ENCODE data around the gene FGF18. TPM values are rescaled to one million over a fixed set of nuclear protein-coding genes. Genes with fewer than 3 reads are reported as not detected.

FGF18 gene
- total RNA-seq, 1 donor from 2014 or later, result not detected

DNA sequence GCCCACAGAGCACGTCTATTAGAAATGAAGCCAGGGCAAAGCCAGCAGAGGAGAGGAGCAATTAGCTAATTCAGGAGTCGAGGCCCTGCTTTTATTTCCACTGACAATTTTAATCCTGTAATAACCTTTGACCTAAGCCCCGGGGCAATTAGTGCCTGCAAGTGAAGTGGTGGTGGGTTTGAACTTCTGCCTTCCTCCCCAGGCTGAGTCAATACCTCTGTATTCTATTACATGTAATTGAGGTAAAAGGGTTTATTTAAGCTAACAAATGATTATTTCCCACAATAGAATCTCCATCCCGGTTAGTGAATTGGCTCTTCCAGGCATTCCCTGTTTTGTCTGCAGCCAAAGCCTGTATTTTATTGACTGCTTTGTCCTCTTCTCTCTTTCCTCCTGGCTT, 49.9 kb downstream of the FGF18 start:
- ChIA-PET CTCF (no interaction called here), POLR2A (no interaction called here)
- no peak overlapping the region for H3K27ac Mint-ChIP-seq
- TF ChIP-seq, protein P1, sequence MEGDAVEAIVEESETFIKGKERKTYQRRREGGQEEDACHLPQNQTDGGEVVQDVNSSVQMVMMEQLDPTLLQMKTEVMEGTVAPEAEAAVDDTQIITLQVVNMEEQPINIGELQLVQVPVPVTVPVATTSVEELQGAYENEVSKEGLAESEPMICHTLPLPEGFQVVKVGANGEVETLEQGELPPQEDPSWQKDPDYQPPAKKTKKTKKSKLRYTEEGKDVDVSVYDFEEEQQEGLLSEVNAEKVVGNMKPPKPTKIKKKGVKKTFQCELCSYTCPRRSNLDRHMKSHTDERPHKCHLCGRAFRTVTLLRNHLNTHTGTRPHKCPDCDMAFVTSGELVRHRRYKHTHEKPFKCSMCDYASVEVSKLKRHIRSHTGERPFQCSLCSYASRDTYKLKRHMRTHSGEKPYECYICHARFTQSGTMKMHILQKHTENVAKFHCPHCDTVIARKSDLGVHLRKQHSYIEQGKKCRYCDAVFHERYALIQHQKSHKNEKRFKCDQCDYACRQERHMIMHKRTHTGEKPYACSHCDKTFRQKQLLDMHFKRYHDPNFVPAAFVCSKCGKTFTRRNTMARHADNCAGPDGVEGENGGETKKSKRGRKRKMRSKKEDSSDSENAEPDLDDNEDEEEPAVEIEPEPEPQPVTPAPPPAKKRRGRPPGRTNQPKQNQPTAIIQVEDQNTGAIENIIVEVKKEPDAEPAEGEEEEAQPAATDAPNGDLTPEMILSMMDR (IDR thresholded peaks at IDR 0.05), result no peak
- H3K27me3 Mint-ChIP-seq, result peaks cover 8% of the 10 kb centered on the region
- ATAC-seq (ENCODE audit: low read depth), result no peak
- no peak for DNase-seq
- intact Hi-C loops (cut with micrococcal nuclease), result no loop called here
- H3K4me1 Mint-ChIP-seq, result no peaks in the 10 kb centered on the region
- H3K36me3 Mint-ChIP-seq (ENCODE audit: low read depth), result no peaks in the 10 kb centered on the region
- H3K9me3 Mint-ChIP-seq, result no peaks in the 10 kb centered on the region
- H3K4me3 Mint-ChIP-seq, result no peak overlapping the region

DNA sequence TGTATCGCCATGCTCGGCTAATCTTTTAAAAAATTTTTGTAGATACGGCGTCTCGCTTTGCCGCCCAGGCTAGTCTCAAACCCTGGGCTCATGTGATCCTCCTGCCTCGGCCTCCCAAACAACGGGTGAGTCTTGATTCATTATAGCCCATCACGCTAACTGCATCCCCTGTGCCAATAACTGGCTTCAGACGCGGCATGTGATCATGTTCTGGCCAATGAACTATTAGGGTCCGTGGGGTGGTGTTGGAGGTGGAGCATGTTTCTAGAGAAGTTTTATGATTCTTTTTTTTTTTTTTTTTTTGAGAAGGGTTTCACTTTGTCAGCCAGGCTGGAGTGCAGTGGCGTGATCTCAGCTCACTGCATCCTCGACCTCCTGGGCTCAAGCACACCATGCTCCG, 51.0 kb downstream of the FGF18 start:
- intact Hi-C loops (cut with micrococcal nuclease), result no loop called here
- H3K27ac Mint-ChIP-seq, result no peak overlapping the region
- no peak for DNase-seq
- H3K4me3 Mint-ChIP-seq, result no peak overlapping the region
- H3K9me3 Mint-ChIP-seq, result no peaks in the 10 kb centered on the region
- ChIA-PET POLR2A (no interaction called here), CTCF (no interaction called here)
- no peak for ATAC-seq (ENCODE audit: low read depth)
- peaks cover 8% of the 10 kb centered on the region for H3K27me3 Mint-ChIP-seq
- TF ChIP-seq, protein P1 (IDR thresholded peaks at IDR 0.05), result no peak
- H3K36me3 Mint-ChIP-seq (ENCODE audit: low read depth), result no peaks in the 10 kb centered on the region
- no peaks in the 10 kb centered on the region for H3K4me1 Mint-ChIP-seq

DNA sequence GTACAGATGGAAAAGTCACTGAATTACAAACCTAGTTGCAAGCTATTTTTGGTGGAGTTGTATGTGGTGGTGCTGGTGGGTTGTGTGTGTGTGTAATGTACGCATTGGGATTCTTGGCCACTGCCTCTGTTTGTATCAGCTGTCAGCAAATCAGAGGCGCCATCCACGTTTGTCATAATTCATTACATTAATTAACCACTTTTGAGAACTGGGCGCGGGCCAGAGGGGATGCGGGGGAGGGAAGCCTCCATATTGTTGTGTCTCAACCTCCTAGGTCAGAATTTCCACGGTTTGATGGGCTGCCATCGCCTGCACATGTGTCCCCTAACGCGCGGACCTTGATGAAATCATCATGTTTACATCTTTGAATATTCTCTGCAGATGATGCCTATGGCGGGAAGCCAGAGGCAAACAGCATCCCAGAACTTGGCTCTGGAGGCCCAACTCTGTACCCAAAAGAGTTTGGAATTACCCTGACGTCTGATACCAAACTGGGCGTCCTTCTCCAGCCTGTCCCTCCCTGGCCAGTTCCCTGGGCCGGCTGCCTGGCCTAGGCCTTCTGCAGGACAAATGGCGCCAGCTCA, 54.9 kb downstream of the FGF18 start:
- H3K9me3 Mint-ChIP-seq, result no peaks in the 10 kb centered on the region
- H3K4me3 Mint-ChIP-seq, result no peak overlapping the region
- TF ChIP-seq, protein P1 (IDR thresholded peaks at IDR 0.05), result no peak
- no peak for ATAC-seq (ENCODE audit: low read depth)
- no peak for DNase-seq
- peaks cover 3% of the 10 kb centered on the region for H3K27me3 Mint-ChIP-seq
- no peaks in the 10 kb centered on the region for H3K4me1 Mint-ChIP-seq
- CTCF ChIA-PET, result no interaction called here
- no peak overlapping the region for H3K27ac Mint-ChIP-seq
- no peaks in the 10 kb centered on the region for H3K36me3 Mint-ChIP-seq (ENCODE audit: low read depth)
- POLR2A ChIA-PET, result no interaction called here
- intact Hi-C loops (cut with micrococcal nuclease), result no loop called here

DNA sequence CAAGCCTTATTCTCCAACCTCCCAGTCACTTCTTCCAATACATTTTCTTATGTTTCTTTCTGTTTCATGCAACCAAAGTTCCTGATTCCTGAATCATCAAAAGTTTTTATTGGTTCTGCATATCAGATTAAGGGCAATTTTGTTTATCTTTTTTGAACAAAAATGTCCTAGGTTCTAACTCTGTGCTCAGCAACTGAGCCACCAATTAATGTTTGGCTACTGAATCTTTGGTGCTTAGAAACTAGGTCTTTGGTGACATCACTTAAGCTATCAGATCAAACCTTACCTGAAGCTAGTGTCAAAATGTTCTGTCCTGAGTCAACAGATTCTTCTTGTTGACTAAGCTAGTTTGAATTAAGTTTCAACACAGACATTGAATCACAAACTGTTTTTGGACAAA, 56.1 kb downstream of the FGF18 start:
- Mint-ChIP-seq H3K27ac (no peak overlapping the region), H3K27me3 (peaks cover 5% of the 10 kb centered on the region), H3K9me3 (no peaks in the 10 kb centered on the region), H3K4me1 (peaks cover 3% of the 10 kb centered on the region), H3K36me3 (ENCODE audit: low read depth) (no peaks in the 10 kb centered on the region), H3K4me3 (no peak overlapping the region)
- POLR2A ChIA-PET, result no interaction called here
- DNase-seq (no peak), ATAC-seq (ENCODE audit: low read depth) (no peak)
- intact Hi-C loops (cut with micrococcal nuclease), result no loop called here
- CTCF ChIA-PET, result no interaction called here
- TF ChIP-seq, protein P1 (IDR thresholded peaks at IDR 0.05), result no peak

DNA sequence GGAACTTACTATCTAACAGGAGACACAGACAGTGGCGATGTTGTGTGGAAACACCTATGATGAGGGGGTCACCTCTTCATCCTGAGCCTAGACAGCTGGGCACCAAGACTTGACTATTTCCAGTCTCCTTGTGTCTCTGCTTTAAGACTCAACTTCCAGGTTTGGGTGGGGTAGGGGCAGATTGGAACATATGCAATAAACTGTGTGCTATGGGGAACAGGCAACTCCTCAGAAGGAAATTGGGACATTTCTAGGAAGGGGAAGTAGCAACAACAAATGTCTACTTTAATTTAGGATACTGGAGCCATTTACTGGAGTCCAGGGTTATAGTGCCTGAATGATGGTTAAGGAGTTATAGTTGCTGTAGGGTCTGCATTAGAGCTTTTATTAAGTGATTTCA, 57.3 kb downstream of the FGF18 start:
- H3K9me3 Mint-ChIP-seq, result no peaks in the 10 kb centered on the region
- peaks cover 3% of the 10 kb centered on the region for H3K4me1 Mint-ChIP-seq
- no peak for ATAC-seq (ENCODE audit: low read depth)
- POLR2A ChIA-PET, result no interaction called here
- TF ChIP-seq, protein P1 (IDR thresholded peaks at IDR 0.05), result no peak
- CTCF ChIA-PET, result no interaction called here
- intact Hi-C loops (cut with micrococcal nuclease), result no loop called here
- DNase-seq, result no peak
- H3K4me3 Mint-ChIP-seq, result no peak overlapping the region
- H3K27ac Mint-ChIP-seq, result no peak overlapping the region
- peaks cover 3% of the 10 kb centered on the region for H3K27me3 Mint-ChIP-seq
- H3K36me3 Mint-ChIP-seq (ENCODE audit: low read depth), result no peaks in the 10 kb centered on the region
